Lower lobe of right lung (tissue), 2 donors: Measurements from ENCODE around the gene ZNF547. TPM values are rescaled to one million over a fixed set of nuclear protein-coding genes. Genes with fewer than 3 reads are reported as not detected.
A peak's percentile ranks its signal among the peaks of the same experiment; 100 is the strongest.

Source experiments
- ATAC-seq, 2 donors: fragments of 200-7000 bp; cut with Tn5 transposase; one replicate each; pipeline ENCODE4 v1.9.1; 2020 to 2022; ENCODE audit warnings: mild to moderate bottlenecking in 2 of 2, moderate library complexity in 2 of 2
- DNase-seq: peaks from one replicate; pipeline ENCODE4 v3.0.0-alpha.2; 2020
- H3K27ac ChIP-seq: fragments of 200-600 bp; one replicate; pipeline ENCODE4 v1.8.0; 2022
- H3K27me3 ChIP-seq: fragments of 200-600 bp; one replicate; pipeline ENCODE4 v1.8.0; 2022; ENCODE audit warnings: low read depth
- H3K36me3 ChIP-seq: fragments of 200-600 bp; one replicate; pipeline ENCODE4 v1.8.0; 2022; ENCODE audit warnings: mild to moderate bottlenecking
- H3K4me1 ChIP-seq: fragments of 200-600 bp; one replicate; pipeline ENCODE4 v1.8.0; 2022
- H3K4me3 ChIP-seq: fragments of 200-600 bp; one replicate; pipeline ENCODE4 v1.8.0; 2022; ENCODE audit warnings: mild to moderate bottlenecking
- H3K9me3 ChIP-seq: fragments of 200-600 bp; one replicate; pipeline ENCODE4 v1.8.0; 2022
- intact Hi-C: fragments of 100-400 bp; cut with DNase I; formaldehyde crosslinking; loops from one replicate; pipeline ENCODE4 v1.11.0; 2022
- long read RNA-seq: library from polyadenylated mRNA; unstranded; transcript quantifications from one replicate; pipeline ENCODE4 v2.0.0, GENCODE V29; 2021
- total RNA-seq: library from RNA; stranded (reverse); fragmentation: NEBNext Ultra II Directional; extraction: Animal tissue kit (Norgen Biotek cat#: 25700); gene quantifications from one replicate; pipeline ENCODE4 v1.2.1, GENCODE V29; 2021
- TF ChIP-seq, protein P1 (sequence below): fragments of 200-600 bp; IDR thresholded peaks from one replicate; pipeline ENCODE4 v1.8.0; 2022; ENCODE audit warnings: antibody characterized with exemption, mild to moderate bottlenecking
- donor health status: DM: no; HTN: yes; CAD: no; lungs with severe emphysema.

The ZNF547 gene
- 3.4 TPM for total RNA-seq
- long read RNA-seq, partial matches to known transcripts = 1 of 3 reads
- long read RNA-seq, other reads (novel, unspliced or antisense) = 0 of 3 reads

DNA sequence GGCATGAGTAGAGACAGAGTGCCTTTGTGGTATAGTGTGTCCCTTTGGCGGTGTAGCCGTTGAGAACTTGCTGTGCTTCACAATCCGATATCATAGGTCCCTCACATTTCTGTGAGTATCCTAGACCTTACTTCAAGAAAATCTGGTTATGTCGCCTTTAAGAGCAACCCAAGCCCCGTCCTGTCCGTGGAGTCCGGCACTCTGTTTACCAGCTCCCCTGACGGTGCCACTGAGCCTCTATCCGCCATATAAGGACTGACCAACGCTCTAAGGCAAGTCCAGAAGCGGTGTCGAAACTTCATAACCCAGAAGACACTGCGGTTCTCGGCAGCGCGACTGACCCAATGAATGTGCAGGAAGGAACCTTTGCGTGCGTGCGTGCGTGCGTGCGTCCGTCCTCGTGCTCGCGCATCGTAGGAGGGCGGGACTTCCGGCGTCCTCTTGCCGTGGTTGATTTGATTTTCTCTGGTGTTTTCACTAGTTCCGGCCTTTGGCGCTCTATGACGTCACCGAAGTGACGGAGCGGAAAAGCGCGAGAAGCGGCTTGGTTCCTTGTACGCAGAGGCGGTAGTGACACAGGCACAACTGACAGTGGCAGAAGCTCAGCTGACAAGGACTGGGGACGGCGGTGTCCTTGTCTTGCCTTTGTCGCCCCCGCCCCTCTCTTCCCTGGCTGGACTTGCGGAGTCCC, at the start of gene ZNF547, which contains the start of gene TRAPPC2B:
TSS of gene ZNF547 (plus strand) at position 555 of the 691 bp plus-strand sequence. CDS start 5,005 bp downstream, outside the sequence.
TSS of gene TRAPPC2B (plus strand) at position 555 of the 691 bp plus-strand sequence. CDS start 1,283 bp downstream, outside the sequence.
- DNase-seq = peak; percentile 99
- no peaks in the 10 kb centered on the region for H3K36me3 ChIP-seq
- peak within 1 kb of the TSS; percentile 83 for H3K4me3 ChIP-seq
- TF ChIP-seq, protein P1, sequence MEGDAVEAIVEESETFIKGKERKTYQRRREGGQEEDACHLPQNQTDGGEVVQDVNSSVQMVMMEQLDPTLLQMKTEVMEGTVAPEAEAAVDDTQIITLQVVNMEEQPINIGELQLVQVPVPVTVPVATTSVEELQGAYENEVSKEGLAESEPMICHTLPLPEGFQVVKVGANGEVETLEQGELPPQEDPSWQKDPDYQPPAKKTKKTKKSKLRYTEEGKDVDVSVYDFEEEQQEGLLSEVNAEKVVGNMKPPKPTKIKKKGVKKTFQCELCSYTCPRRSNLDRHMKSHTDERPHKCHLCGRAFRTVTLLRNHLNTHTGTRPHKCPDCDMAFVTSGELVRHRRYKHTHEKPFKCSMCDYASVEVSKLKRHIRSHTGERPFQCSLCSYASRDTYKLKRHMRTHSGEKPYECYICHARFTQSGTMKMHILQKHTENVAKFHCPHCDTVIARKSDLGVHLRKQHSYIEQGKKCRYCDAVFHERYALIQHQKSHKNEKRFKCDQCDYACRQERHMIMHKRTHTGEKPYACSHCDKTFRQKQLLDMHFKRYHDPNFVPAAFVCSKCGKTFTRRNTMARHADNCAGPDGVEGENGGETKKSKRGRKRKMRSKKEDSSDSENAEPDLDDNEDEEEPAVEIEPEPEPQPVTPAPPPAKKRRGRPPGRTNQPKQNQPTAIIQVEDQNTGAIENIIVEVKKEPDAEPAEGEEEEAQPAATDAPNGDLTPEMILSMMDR = no peak
- intact Hi-C loops = no loop called here
- H3K27me3 ChIP-seq = no peaks in the 10 kb centered on the region
- ATAC-seq = peak; percentile 99
- peaks cover 24% of the 10 kb centered on the region for H3K9me3 ChIP-seq
- peaks cover 15% of the 10 kb centered on the region for H3K4me1 ChIP-seq
- peak within 1 kb of the TSS; percentile 91 for H3K27ac ChIP-seq

DNA sequence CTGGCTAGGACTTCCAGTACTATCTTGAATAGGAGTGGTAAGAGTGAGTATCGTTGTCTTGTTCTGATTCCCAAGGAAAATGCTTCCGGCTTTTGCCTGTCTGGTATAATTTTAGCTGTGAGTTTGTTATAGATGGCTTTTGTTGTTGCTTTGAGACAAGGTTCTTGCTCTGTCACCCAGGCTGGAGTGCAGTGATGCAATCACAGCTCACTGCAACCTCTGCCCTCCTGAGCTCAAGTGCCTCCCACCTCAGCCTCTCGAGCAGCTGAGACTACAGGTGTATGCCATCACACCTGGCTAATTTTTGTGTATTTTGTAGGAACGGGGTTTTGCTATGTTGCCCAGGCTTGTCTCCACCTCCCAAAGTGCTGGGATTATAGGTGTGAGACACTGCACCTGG, 49.2 kb upstream of the ZNF547 start:
- no peaks in the 10 kb centered on the region for H3K36me3 ChIP-seq
- TF ChIP-seq, protein P1 = no peak
- H3K27ac ChIP-seq = no peak overlapping the region
- ATAC-seq (no peak), DNase-seq (no peak)
- peaks cover 8% of the 10 kb centered on the region for H3K9me3 ChIP-seq
- H3K4me3 ChIP-seq = no peak overlapping the region
- no peaks in the 10 kb centered on the region for H3K4me1 ChIP-seq
- intact Hi-C loops = no loop called here
- peaks cover 13% of the 10 kb centered on the region for H3K27me3 ChIP-seq

DNA sequence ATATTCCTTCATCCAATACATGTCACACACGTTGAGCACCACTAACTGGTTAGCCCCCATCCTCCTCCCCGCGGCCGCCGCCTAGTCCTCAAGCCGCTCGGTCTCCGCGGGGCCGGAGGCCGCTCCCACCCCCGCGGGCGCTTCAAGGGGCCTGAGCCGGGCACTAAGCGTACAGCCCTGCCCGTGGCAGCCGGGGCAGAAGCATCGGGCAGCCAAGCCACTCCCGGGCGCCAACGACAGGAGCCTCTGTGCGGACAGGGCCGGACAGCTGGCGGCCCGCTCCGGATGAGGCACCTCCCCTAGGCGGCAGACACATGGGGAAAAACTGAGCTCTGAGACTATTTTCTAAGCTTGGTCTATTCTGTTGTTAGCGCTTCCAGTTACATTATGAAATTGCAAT, 45.8 kb upstream of the ZNF547 start:
- no peak overlapping the region for H3K4me3 ChIP-seq
- H3K27ac ChIP-seq = no peak overlapping the region
- peaks cover 22% of the 10 kb centered on the region for H3K4me1 ChIP-seq
- no peaks in the 10 kb centered on the region for H3K36me3 ChIP-seq
- ATAC-seq = no peak
- H3K27me3 ChIP-seq = peaks cover 13% of the 10 kb centered on the region
- H3K9me3 ChIP-seq = peaks cover 3% of the 10 kb centered on the region
- no peak for DNase-seq
- intact Hi-C loops = no loop called here
- TF ChIP-seq, protein P1 = no peak

- DNase-seq (no peak), ATAC-seq (peak in 1 of 2 donors; percentile 40)
- intact Hi-C loops = no loop called here
- Histone ChIP-seq H3K27me3 (peaks cover 13% of the 10 kb centered on the region), H3K4me3 (peak overlapping the region; percentile 85), H3K9me3 (peaks cover 4% of the 10 kb centered on the region), H3K36me3 (peaks cover 16% of the 10 kb centered on the region), H3K27ac (peak overlapping the region; percentile 87), H3K4me1 (peaks cover 24% of the 10 kb centered on the region)
- TF ChIP-seq, protein P1 = no peak
Observed at GRCh38 chr19:57319869-57320179, 43.5 kb upstream of the ZNF547 start.

DNA sequence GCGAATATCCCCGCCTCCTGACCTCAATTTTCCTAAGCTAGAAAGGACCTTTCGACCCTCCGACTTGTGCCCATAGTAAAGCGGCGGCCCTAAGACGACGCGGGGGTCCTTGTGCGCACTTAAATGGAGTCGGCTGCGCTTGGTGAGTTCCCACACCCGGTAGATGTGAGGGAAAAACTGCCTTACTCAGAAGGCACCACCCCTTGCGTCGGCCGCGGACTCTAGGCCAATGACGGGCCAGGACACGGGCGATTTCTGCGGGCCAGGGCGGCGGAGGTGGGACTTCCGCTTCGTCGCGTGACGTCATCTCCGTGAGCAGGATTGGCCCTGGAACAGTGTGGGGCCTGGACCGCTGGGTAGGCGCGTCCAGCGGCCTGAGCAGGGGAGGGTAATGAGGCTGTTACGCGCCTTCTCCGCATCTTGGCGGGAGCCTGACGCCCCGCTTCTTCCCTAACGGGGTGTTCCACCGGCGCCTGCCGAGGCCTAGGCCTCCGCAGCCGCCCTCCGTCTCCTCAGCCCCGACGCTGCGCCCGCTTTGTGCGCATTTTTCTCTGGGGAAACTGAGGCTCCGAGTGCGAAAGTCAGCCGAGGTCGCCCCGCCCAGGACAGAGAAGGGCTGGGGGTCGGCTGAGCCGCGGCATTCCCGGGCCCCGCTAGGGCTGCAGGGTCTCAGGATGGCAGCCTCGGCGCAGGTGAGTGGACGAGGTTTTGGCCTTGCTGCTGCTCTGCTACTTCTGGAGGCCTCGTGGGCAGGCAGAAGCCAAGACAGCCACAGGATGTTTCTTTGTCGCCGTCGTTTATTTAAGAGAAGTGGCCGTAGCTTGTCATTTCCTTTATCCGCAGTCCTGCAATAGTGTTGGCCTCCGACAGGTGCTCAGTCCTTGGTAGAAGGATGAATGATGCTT, 42.9 kb upstream of the ZNF547 start, which contains the start of gene ZNF543:
TSS of gene ZNF543 (plus strand) at position 293 of the 905 bp plus-strand sequence. CDS start at position 675, 382 bp downstream.
- H3K27me3 ChIP-seq = peaks cover 13% of the 10 kb centered on the region
- TF ChIP-seq, protein P1 = no peak
- H3K4me1 ChIP-seq = peaks cover 24% of the 10 kb centered on the region
- DNase-seq = peak; percentile 97
- peaks cover 23% of the 10 kb centered on the region for H3K36me3 ChIP-seq
- H3K27ac ChIP-seq = peak within 1 kb of the TSS; percentile 87
- ATAC-seq = peak; percentile 100
- intact Hi-C loops = no loop called here
- peaks cover 8% of the 10 kb centered on the region for H3K9me3 ChIP-seq
- H3K4me3 ChIP-seq = peak within 1 kb of the TSS; percentile 85
